ENCODE data around the gene PKNOX2.

Gene PKNOX2

DNA sequence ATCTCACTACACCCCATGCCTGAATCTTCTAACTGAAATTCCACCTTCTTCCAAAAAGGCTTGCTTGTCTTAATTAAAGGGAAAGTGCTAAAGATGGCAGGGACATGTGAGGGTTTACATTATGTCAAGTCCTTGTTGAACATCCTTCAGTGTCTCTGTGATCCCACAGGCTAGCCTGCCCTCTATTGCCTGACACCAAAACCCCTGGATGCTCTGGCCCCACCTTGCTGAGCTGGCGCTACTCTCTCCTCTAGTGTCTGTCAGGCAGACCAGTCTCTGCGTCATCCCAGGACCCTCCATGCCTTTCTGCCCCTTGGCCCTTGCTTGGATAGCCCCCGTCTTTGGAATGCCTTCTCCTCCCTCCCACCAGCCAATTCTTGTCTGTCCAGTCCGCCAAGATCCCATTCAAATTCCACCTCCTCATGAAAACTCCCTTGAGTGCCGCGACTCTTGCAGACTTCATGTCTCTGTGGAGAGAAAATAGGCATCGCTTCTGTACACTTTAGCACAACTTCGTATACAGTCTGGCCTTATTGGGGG lies 69.3 kb downstream of the PKNOX2 start:
- DNase-seq (ENCODE audit: low read depth in 2 of 2): no peak

DNA sequence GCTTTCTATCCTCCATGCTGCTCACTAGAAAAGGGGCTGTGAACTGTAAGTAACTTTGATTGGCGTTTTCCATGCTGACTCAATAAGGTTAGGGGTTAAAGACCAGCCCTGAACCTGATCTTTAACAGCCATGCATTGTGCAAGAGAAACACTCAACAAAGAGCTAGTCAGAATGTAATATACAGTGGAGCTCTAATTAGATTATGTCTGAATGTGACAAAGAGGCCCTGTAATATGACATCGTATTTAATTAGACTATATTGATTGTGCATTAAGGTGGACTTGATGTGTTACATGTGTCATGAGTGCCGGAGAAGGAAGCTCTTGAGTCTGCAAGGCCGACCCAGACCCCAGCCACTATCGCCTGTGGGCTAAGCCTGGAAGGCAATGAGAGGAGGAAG lies 70.5 kb downstream of the PKNOX2 start:
- DNase-seq (ENCODE audit: low read depth in 2 of 2): no peak

DNA sequence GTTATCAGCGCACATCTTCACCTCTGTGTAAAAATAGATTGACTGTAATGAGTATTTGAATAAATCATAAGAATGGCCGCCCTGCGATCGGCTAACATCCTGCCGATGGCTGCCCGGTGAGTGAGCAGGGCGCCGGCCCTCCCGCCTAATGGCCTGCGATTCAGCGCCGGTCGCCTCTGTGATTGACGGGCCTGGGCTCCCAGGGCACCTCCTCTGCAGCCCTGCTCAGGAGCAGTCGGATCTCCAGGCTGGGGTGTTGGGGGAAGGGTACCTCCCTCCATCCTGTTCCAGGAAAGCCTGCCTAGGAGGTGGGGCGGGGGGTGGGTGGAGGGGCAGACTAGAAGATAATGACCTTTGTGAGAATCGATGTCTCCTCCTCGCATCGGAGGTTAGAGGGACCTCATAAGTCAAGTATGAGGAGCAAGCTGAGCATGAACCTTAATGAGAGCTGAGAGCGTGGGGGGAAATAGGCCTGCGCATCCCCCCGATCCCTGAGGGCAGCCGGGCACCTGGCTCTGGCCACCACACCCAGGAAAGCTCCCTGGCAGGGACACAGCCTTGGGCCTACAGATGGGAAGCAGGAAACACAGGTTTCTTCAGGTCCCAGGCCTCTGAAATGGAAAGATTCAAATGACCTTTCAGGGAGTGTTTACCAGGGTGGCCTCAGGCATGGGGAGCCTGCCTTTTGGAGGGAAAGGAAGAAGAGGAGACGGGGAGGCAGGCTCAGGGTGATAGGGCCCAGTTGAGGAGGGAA lies 71.7 kb downstream of the PKNOX2 start:
- no peak for DNase-seq (ENCODE audit: low read depth in 2 of 2)

DNA sequence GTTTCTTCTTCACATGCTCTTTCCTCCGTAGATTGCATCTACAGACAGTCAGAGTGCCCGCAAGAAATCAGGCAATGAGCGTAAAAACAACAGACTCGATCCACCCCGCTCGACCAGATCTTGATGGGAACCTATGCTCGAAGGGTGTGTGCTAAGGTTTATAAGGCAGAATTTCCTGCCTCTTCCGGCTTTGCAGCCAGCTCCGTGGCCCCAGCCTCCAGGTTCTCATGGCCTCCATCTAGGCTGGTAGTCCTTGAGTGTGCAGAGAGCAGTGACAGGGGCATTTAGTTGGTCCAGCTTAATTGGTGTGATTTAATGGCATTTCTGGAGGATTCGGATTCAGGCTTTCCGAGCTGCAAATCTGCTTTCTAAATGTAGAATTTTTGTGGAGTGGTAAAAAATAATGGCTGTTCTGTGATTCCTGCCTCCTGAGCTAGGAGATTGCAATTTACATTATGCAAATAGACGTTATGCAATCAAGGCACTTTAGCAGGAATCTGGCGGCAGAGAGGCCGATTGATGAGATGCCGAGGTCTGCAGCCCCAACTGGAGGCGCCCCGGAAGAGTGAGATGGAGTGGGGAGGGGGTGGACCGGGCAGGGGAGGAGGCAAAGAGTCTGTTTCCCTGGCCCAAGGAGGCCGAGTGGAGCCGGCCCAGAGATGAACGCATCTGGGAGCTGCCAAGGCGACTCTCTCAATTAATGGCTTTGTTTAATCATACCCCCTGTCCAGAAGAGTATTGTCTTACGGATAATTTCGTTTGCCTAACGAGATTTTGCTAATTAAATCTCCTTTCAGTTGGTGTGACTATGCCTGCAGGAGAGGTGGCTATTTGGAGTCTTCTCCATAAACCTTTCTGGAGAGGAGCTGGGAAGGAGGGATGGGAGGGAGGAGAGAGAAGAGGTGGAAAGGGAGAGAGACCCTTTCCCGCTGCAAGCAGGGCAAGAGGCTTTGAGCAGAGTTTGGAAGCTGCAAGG lies 75.3 kb downstream of the PKNOX2 start:
- DNase-seq (ENCODE audit: low read depth in 2 of 2): no peak

DNA sequence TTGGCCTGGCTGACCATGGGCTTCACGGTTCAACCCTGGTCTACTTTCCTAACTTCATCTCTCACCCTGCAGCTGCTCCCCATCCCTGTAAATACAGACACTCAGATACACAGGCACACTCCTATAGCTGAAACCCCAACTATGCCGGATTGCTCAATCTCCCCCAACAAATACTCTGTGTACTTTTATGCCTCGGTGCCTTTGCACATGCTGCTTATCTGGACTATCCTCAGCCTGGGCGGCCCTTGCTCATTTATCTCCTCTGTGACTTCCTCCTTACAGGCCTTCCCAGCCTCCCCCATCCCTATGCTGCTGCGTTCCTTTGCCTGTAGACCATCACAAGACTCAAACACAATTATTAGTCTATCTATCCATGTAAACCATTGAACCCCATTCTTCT lies 76.6 kb downstream of the PKNOX2 start:
- DNase-seq (ENCODE audit: low read depth in 2 of 2): no peak

DNA sequence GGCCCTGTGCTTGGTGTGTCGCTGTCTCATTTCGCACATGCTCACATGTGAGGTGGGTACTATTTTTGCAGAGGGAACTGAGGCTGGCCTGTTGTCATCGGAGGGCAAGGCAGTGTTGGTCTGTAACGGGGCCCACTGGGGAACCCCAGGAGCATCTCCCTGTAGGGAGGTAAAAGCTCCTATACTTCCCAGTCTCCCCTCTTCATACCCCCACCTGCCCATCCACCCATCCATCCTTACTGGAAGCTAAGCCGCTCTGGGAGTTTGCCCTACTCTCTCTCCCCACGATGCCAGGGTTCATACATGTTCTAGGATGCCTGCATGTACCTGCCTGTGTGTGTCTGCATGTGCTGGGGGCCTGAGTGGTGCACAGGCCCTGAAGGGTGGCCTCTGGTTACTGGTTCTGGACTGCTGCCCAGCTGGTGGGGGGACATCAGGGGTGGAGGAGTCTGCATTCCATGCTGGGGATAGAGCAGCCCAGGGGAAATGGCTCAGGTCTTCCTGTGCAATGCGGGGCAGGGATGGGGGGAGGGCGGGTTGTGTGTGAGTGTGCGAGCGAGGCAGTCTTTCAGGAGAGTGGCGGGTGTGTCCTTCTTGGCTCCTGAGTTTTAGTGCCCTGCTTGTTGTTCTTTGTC lies 77.7 kb downstream of the PKNOX2 start:
- no peak for DNase-seq (ENCODE audit: low read depth in 2 of 2)

DNA sequence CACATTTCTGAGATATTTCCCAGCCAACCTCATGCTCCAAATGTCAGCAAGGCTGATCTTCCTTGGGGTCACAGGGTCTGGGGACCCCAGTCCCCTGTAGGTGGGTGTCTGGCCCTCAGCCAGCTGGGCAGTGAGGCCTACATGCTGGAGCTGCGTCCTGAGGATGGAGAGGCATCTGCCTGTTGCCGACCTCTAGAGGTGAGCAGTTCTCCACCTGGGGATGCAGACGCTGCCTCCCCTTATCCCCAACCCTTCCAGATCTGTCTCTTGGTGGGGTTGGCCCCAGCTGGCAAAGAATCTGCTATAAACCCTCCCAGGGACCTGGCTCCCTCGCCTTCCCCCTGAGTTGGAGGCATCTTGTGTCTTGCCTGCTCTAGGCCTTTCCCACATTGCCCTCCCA lies 79.6 kb downstream of the PKNOX2 start:
- DNase-seq (ENCODE audit: low read depth in 2 of 2): no peak

DNA sequence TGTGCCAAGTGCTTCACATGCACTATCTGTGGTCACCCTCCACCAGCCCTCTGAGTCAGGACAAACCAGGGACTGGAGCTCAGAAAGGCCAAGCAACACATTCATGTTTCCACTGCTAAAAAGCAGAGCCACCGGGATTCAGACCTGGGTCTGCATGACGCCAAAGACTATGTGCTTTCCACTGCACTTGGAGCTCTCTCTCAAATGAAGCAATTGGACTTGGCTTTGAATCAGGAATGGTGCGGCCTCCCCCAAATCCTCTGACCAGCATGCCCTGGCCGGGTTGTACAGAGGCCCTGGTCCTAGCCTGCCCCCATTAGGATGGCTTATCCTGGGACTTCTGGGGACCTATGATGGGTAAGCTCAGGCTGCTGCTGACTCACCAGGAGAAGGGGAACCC lies 80.7 kb downstream of the PKNOX2 start:
- DNase-seq (ENCODE audit: low read depth in 2 of 2): no peak

DNA sequence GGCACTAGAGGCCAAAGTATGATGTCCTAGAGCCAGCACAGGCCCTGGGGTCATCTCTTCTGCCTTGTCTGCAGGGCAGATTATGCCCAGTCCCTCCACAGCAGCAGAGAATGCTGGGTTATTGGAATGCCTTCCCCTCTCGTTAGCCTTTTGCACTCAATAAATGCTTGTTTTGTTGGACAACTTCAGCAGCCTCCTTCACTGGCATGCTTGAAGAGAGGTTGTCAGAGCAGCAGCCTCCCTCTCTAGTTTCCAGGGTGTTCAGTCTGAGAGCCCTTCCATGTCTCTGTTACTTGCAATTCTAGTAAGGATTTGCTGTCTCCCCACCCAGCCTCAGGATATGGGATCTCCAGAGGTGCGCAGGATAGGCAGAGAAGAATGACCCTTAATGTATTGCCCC lies 82.9 kb downstream of the PKNOX2 start:
- DNase-seq (ENCODE audit: low read depth in 2 of 2): no peak

DNA sequence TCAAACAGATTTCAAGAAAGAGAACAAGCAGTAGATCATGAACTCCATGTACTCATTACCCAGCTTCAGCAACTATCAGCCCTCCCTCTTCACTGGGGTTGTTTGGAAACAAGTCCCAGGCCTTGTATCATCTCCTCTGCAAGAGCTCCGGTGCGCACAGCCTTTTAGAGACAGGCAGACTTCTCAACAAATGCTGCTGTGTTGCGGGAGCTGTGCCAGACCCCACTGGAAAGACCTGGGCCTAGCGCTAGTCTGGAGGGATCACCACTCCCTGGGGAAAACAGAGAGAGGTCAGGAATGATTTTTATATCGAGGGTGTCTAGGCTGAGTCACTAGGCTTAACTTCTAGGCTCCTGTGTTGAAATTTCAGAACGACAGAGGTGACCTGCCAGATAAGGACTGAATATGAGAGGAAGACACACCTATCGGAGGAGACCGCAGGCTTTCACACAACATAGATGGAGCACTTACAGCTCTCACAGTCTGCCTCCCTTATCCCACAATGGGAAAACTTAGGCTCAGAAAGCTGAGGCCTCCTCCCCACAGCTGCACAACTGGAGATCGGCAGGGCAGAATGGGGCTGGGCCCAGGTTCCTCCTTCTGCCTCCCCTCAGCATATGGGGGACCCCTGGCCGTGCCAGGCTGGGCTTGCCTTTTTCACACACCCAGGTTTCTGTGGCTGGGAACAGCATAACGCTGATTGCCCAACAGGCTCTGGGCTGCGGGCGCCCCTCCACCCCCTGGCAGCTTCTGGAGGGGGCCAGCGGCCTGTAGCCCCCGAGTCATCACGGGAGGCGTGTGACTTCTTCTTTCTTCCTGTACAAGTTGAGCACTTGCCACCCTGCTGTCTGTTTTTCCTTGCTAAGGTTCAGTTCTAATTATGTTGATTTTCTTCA lies 86.0 kb downstream of the PKNOX2 start:
- no peak for DNase-seq (ENCODE audit: low read depth in 2 of 2)

DNA sequence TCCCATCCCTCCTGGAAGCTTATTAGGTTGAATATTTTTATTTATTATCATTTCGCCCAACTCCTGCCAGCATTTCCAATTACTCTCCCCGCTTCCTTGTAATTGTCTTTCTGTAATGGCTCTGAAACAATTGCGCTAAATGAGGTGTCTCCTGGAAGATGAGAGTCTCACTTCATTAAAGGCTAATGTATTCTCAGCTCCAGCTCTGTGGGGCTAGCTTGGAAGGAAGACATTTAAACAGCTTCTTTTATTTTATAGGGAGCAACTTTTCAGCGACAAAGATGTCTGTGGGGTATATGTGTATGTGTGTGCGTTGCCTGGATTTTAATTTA lies 86.6 kb downstream of the PKNOX2 start:
- no peak for DNase-seq (ENCODE audit: low read depth in 2 of 2)

DNA sequence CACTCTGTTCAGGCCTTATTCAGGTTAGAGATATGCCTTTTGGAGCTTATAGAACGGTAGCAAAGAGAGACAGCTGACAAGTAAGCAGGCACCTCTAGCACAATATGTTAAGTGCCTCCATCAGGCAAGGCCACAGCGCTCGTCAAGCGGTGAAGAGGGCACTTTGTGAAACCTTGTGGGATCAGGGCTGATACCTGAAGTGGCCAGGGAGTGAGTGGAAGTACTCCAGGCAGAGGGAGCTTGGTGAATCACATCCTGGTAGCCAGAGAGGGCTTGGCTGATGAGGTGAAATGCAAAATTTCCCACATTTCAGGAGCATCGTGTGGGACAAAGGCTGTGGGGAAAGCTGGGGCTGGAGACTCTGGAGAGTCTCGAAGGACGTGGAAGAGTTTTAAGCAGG lies 87.4 kb downstream of the PKNOX2 start:
- DNase-seq (ENCODE audit: low read depth in 2 of 2): no peak

DNA sequence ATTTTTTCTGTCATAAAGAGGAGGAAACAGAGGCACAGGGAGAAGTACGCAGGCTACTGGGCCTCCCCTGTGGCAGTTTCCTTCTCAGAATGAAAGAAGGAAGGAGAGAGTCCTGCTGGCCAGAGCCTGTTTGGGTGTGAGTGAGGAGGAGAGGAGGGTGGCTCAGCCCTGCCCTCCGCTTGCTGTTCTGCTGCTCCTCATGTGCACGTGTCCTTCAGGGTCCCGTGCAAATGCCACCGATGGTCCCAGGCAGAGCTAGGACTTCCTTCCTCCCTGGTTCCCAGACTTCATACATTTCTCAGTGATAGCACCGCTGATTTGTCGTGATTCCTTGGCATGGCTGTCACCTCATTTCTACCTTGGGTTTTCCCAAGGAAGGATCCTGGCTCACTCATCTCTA lies 88.7 kb downstream of the PKNOX2 start:
- no peak for DNase-seq (ENCODE audit: low read depth in 2 of 2)

DNA sequence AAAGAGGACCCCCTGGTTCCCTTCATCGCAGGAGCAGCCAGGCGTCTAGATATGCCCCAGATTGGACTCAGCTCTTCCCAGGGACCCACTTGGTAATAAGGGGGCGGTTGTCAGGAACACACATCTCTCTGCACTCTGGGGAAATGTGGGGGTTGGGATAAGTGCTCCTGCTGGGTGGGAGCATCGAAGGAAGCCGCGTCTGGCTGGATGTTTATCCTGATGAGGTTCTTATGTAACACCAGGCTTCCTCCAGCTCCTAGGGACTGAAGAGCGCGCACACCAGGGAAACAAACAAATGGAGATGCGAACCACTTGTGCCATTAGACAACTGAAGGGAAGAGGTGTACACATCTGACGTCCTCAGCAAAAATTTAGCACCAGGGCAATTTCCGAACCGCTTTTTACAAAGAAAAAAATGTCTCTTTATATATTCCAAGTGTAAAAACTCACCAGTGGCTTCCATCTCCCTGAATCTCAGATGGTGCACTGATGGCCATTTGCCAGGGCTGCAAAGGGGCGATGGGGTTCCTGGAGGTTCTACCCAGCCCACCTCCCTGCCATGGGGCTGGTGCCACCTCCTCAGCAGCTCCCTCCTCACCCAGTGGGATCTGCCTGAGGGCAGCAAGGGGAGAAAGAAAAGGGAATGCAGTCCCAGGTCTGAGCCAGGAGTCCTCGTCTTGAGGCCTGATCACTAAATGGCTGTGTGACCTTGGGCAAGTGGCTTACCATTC lies 89.4 kb downstream of the PKNOX2 start:
- no peak for DNase-seq (ENCODE audit: low read depth in 2 of 2)

DNA sequence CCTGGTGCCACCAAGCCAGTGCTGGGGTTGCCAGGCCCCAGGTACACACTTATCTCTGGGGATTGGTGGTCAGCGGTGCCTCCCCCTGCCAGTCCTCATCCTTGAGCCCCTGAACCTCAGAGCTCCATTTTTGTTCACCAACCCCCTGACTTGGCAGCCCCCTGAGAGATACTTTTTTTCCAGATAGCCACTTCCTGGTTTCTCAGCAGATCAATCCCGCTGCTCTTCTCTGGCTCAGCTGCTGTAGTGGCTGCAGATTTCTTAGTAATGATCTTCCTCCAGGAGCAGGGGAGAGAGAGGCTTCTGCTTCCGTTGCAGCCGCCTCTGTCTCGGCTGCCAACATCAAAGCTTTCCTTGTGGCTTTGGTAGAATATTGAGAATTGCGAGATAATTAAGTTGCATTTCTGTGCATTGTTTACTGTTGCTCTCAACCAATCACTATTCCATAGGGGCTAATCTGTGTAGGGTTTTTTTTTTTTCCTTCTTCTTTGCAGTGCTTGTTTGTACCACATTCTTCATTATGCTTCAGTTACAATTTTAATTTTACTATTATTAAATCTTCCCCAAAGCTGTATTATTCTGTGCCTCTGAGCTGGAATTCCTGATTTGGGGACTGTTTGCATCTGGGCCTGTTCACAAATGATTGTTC lies 92.1 kb downstream of the PKNOX2 start:
- no peak for DNase-seq (ENCODE audit: low read depth in 2 of 2)

DNA sequence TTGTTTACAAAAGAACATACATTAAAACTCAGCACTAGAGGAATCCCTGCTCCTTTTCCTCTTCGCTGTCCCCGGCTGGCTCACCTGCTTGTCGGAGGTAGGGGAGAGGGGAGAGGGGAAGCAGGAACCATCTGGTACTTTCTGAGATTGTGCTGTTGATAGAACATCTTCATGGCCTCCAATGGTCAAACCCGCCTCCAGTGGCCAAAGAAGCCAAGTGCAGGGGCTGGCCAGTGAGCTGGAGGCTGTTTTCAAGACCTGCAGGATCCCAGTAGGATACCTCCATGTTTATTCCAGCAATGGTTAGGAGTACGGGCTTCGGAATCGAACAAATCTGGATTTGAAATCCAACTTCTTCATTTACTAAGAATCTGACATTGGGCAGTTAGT lies 92.6 kb downstream of the PKNOX2 start:
- DNase-seq (ENCODE audit: low read depth in 2 of 2): no peak

DNA sequence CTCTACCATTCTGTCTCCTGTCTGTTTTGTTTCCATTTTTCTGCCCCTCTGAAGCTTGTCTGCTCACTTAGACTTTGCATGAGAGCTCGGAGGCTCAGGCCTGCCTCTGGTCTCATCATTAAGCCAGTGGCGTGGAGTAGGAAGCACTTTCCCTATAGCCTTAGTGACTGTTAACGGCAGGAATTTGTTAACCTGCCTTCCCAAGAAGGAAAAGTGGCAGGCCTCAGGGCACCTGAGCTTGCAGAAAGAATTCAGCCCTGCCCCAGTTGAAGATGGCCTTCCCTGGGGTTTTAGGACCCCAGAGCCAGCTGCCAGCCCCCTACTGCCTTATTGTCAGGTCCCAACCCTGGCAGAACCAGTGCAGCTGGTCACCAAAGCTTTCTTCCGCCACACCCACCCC lies 93.2 kb downstream of the PKNOX2 start:
- no peak for DNase-seq (ENCODE audit: low read depth in 2 of 2)

DNA sequence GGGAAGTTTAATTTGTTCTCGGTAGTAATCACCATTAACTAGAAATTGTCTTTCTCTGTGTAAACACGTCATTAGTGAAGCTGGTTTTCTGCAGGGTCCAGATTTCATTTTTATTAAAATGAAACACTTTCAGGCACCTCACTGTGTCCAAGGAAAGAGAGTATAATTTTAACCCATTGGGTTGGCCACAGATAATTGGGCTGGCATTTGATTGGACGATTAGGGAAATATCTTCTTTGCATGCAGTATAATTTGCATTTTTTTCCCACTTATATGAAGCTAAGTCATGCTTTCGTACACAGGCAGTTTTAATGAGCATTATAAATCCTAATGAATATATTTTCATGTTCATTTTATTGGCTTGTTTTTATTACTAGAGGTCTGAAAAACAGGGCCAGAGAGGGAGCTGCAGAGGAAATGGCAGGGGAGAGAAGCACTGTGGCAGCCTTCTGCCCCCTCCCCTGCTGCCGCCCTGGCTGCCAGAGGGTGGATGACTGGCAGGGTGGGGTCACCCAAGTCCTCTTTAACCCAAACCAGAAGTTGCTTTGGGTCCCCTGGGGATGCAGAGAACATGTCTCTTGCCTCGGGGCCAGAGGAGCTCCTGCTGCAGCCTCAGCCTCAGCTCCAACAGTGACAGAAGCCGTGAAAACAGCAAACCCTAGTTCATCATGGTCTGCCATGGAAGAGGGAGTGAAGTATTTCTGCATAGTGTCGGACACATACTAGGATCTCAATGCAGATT lies 93.9 kb downstream of the PKNOX2 start:
- no peak for DNase-seq (ENCODE audit: low read depth in 2 of 2)

DNA sequence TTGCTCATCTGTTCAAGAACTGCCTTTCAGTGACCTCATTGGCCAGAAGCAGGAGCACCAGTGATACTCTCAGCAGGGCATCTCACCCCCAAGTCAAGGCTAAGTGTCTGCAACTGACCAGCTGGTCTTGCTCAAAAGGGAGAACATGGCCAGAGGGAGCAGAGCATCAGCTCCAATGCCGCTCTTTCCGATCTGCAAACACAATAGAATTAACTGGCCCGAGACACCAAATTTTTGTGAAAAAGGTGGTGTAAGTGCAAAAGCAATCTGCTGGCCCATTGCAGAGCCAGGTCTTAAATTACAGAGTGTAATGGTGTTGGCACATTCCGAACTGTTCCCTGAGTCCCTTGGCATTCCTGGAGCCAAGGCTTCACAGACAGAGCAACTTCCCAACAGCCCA lies 97.0 kb downstream of the PKNOX2 start:
- no peak for DNase-seq (ENCODE audit: low read depth in 2 of 2)
